Measurements from ENCODE around the gene KLK10.

DNA sequence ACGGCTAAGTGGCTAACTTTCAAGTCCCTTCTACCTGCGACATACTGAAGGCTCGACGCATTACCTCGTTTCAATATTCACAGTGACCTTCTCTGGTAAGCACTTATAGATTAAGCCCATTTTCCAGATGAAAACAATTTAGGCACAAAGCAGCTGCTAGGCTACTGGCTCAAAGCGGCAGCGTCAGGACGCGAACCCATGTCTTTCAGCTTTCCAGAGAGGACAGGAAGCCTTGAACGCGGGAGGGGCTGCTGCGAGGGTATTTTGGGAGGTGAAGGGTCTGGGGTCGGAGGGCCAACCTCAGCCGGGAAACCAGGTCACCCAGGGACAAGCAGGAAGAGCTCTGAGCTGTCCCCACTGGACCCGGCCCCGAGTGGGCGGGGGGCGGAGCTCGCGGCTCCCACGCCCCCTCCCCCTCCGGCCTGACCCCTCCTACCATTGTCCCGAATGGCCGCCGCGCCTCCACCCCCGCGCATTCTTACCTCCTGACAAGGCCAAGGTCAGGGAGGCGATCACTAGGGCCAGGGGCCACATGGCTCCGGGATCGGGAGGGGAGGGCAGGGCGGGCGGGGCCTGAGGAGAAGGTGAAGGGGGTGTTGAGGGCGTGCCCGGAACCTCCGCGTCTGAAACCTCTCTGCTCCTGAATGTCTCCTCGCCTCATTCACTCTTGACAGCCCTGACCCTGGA, 45.2 kb upstream of the KLK10 start, which contains the start of gene KLK13:
- TF ChIP-seq JUN (CRISPR knock-in tag; IDR thresholded peaks at IDR 0.05) (no peak), FOXJ3 (CRISPR knock-in tag; IDR thresholded peaks at IDR 0.05; ENCODE audit: borderline replicate concordance) (no peak)

All from WTC11 (cell line).